ENCODE measurements around the gene DOP1B.

DNA sequence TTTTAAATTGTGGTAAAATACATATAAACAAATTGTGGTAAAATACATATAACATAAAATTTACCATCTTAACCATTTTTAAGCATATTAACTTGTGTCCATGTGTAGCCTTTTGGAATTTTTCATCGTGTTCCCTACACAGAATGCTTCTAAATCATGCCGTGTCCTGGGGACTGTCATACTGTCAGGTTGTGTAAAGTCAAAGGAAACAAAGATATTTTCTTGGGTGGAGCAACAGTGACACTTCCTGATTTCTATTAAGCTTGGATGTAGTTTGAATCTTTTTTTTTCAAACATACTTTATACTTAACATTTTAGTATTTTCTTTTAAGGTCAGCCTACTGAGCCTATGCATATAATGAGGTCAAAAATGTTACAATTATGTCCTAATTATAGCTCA, 32.3 kb downstream of the DOP1B start:
- TF ChIP-seq BHLHE40 (IDR thresholded peaks at IDR 0.05; ENCODE audit: low read depth, low read length) (no peak), MAZ (IDR thresholded peaks at IDR 0.05; ENCODE audit: borderline replicate concordance, low read depth, low read length) (no peak), RFX5 (IDR thresholded peaks at IDR 0.05; ENCODE audit: low read depth, low read length) (no peak), POLR2A (IDR thresholded peaks at IDR 0.05; ENCODE audit: low read depth, low read length) (no peak), MAFK (IDR thresholded peaks at IDR 0.05; ENCODE audit: low read depth, low read length) (no peak), RAD21 (IDR thresholded peaks at IDR 0.05; ENCODE audit: low read length) (no peak), CEBPB (IDR thresholded peaks at IDR 0.05; ENCODE audit: low read depth, low read length) (no peak), SMC3 (IDR thresholded peaks at IDR 0.05; ENCODE audit: low read depth, low read length) (no peak), RCOR1 (IDR thresholded peaks at IDR 0.05; ENCODE audit: insufficient replicate concordance, low read length) (no peak), MXI1 (IDR thresholded peaks at IDR 0.05; ENCODE audit: borderline replicate concordance, low read depth, low read length) (no peak), CHD1 (IDR thresholded peaks at IDR 0.05; ENCODE audit: low read depth, low read length) (no peak)
- TF ChIP-seq, protein P1, sequence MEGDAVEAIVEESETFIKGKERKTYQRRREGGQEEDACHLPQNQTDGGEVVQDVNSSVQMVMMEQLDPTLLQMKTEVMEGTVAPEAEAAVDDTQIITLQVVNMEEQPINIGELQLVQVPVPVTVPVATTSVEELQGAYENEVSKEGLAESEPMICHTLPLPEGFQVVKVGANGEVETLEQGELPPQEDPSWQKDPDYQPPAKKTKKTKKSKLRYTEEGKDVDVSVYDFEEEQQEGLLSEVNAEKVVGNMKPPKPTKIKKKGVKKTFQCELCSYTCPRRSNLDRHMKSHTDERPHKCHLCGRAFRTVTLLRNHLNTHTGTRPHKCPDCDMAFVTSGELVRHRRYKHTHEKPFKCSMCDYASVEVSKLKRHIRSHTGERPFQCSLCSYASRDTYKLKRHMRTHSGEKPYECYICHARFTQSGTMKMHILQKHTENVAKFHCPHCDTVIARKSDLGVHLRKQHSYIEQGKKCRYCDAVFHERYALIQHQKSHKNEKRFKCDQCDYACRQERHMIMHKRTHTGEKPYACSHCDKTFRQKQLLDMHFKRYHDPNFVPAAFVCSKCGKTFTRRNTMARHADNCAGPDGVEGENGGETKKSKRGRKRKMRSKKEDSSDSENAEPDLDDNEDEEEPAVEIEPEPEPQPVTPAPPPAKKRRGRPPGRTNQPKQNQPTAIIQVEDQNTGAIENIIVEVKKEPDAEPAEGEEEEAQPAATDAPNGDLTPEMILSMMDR (conservative IDR thresholded peaks at IDR 0.05; ENCODE audit: low read depth, low read length): no peak
- TF ChIP-seq, protein P2, sequence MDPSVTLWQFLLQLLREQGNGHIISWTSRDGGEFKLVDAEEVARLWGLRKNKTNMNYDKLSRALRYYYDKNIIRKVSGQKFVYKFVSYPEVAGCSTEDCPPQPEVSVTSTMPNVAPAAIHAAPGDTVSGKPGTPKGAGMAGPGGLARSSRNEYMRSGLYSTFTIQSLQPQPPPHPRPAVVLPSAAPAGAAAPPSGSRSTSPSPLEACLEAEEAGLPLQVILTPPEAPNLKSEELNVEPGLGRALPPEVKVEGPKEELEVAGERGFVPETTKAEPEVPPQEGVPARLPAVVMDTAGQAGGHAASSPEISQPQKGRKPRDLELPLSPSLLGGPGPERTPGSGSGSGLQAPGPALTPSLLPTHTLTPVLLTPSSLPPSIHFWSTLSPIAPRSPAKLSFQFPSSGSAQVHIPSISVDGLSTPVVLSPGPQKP (IDR thresholded peaks at IDR 0.05; ENCODE audit: borderline replicate concordance, low read depth, low read length): no peak
- TF ChIP-seq, protein P3, sequence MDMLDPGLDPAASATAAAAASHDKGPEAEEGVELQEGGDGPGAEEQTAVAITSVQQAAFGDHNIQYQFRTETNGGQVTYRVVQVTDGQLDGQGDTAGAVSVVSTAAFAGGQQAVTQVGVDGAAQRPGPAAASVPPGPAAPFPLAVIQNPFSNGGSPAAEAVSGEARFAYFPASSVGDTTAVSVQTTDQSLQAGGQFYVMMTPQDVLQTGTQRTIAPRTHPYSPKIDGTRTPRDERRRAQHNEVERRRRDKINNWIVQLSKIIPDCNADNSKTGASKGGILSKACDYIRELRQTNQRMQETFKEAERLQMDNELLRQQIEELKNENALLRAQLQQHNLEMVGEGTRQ (IDR thresholded peaks at IDR 0.05; ENCODE audit: low read depth, low read length): no peak

All from IMR-90 (cell line).